Smooth muscle cell of the brain vasculature (primary cell): ENCODE results near the gene ZNF280C.
"Not testable (repeated sequence)": the region's sequence is repeated elsewhere in the genome, so short reads cannot be mapped to it uniquely, and the experiment has no call there.

Experiments used
- DNase-seq: peaks from one replicate; pipeline ENCODE4 v3.0.0-alpha.2; 2012; ENCODE audit warnings: low read depth, low spot score

Gene ZNF280C

DNA sequence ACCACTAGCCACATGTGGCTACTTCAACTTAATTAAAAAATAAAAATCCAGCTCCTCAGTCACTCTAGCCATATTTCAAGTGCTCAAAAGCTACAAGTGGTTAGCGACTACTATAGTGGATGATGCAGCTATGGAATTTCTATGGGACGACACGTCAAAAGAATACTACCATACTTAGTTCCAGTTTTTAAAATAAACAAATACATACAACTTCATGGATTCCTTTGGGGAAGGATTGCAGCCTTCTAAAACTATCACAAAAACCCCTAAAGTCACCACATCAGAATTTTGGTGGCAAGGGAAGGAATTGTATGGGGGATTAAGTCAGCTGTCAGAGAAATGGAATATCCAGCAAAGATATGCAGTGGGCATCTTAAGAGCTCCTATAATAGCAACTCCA is 6.5 kb downstream of the ZNF280C start:
- no peak for DNase-seq

- no peak for DNase-seq
Observed at GRCh38 chrX:130261296-130261893, 7.3 kb downstream of the ZNF280C start.

DNA sequence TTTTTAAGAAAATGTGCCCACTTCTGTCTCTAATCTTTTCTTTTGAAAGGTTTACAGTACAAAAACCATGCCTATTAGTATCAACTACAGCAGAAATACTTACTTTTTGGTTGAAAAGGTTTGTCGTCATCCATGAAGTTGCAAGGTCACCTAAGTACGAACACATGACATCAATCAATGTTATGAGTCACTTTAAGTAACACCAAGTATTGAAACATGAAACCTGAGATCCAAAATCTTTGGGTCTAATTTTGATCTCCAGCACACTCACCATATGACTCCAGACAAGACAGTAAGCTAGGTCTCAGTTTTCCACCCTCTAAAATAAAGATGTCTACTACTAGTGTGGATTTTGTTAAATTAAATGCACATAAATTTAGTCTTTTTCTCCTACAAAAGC is 8.4 kb downstream of the ZNF280C start:
- DNase-seq: no peak

- DNase-seq: no peak
Observed at GRCh38 chrX:130253916-130254315, 14.8 kb downstream of the ZNF280C start.

GRCh38 chrX:130251671-130252070 is 17.0 kb downstream of the ZNF280C start:
- no peak for DNase-seq

- DNase-seq: no peak
Observed at GRCh38 chrX:130247996-130248395, 20.7 kb downstream of the ZNF280C start.

- no peak for DNase-seq
Observed at GRCh38 chrX:130246084-130246483, 22.6 kb downstream of the ZNF280C start.

- no peak for DNase-seq
Observed at GRCh38 chrX:130245441-130245840, 23.3 kb downstream of the ZNF280C start.

GRCh38 chrX:130231184-130231583 is 37.5 kb downstream of the ZNF280C start:
- not testable (repeated sequence) for DNase-seq

DNA sequence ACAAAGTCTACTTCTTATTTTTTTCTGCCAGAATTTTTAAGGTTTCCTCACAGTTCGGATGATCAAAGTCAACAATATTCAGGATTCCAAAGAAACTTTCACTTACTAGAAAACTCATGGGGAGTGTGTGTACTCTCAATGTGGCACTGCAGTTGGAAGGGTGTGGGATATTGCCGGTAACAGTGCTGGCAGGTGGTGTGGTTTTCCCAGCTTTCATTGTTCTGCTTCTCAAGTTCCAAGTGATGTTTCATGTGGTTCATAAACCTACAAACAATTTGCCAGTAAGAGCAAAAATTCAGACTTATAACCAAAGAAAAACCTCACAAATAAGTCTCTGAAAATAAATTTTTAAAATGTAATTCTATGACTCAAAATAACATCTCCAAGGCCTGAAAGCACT is 39.8 kb downstream of the ZNF280C start:
- DNase-seq: no peak

GRCh38 chrX:130224810-130225209 is 43.9 kb downstream of the ZNF280C start:
- DNase-seq: no peak

DNA sequence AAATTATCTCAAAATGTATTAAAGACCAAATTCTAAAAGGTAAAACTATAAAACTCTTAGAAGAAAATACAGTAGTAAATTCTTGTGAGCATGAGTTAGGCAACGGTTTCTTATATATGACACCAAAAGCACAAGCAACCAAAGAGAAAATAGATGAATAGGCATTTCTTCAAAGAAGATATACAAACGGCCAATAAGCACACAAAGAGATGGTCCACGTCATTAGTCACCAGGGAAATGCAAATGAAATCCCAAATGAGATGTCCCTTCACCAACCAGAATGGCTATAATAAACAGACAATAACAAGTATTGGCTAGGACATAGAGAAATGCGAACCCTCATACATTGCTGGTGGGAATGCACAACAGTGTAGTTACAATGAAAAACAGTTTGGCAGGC is 52.4 kb downstream of the ZNF280C start:
- no peak for DNase-seq

DNA sequence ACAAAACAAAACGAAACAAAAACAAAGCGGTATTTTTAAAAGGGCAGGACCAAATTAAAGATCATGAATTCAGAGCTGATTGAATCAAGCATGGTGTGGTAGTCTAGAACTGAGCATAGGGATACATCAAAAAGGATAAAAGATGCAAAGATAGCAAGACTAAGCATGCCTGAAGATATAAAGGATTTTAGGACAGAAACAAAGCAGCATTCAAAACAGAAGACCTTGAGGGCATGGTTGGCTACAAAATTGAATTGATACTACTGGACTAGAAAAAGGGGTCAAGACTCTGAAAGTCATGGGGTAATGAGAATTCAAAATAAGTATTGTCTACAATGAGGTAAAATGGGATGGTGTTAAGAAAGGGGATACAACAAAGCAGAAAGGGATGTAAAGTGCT is 55.3 kb downstream of the ZNF280C start:
- DNase-seq: no peak

DNA sequence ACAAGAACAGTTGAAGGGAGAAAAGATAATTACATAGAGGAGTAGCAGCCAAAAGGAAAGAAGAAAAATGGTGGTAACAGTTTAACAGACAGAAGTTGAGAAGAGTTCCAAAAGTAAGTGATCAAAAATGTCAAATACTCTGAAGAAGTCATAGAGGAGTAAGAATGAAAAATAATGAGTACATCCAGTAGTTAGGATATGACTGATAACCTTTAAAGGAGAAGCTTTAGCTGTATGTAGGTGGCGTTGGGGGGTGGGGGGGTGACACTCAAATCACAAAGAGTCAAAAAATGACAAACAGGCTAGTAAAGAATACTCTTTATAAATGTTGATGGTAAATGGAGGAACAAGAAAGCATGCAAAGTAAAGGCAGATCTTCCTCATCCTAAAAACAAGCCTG is 56.3 kb downstream of the ZNF280C start:
- DNase-seq: no peak

- DNase-seq: no peak
Observed at GRCh38 chrX:130211415-130212186, 57.1 kb downstream of the ZNF280C start.

GRCh38 chrX:130204647-130205046 is 64.1 kb downstream of the ZNF280C start:
- no peak for DNase-seq

- no peak for DNase-seq
Observed at GRCh38 chrX:130197464-130197863, 71.2 kb downstream of the ZNF280C start.

DNA sequence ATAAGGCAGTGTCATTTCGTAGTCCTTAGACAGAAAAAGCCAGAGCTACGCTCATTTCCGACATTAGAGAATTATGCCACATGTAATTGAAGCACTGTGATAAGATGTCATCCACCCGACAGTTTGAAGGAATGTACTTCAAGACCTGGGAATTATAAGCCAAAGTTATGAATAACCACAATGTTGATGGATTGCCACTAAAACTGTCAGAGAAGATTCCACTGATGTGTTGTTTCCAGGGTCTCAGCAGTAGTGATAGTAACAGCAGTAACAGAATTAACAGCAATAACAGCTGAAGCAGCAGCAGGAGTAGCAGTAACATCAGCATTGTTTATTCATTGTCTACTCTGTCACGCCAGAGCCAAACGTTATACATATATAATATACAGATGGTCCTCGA is 72.2 kb downstream of the ZNF280C start:
- no peak for DNase-seq

DNA sequence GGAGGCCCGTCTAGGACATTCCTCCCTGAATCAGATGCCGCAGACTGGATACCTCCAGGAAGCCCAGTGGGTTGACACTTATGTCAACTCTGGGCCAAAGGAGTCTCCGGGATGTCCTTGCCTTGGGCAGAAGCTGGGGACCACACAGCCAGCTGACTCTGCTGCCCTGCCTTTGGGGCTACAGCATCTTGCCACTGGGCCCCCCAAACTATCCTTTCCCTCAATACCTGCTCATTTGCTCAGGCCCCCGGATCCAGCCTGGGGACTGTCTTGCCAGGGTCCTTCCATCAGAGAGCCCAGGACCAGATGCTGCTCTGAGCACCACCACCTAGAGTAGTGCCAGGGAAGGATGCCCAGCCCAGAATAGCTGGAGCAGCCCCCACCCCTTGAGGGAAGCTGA is 77.9 kb downstream of the ZNF280C start:
- DNase-seq: no peak

GRCh38 chrX:130186651-130187050 is 82.0 kb downstream of the ZNF280C start:
- no peak for DNase-seq

- no peak for DNase-seq
Observed at GRCh38 chrX:130184857-130185256, 83.8 kb downstream of the ZNF280C start.

GRCh38 chrX:130184168-130184567 is 84.5 kb downstream of the ZNF280C start:
- no peak for DNase-seq

GRCh38 chrX:130179579-130180215 is 89.0 kb downstream of the ZNF280C start:
- DNase-seq: no peak
